Memory B cell (primary cell): ENCODE measurements around the gene SLC9B1.
A peak's percentile ranks its signal among the peaks of the same experiment; 100 is the strongest.
"Not testable (repeated sequence)": the region's sequence is repeated elsewhere in the genome, so short reads cannot be mapped to it uniquely, and the experiment has no call there.

Experiments
- ATAC-seq: fragments of 150-1000 bp; cut with Tn5 transposase; 2 replicates; pipeline ENCODE4 v1.10.0; 2021; ENCODE audit warnings: low read depth, mild to moderate bottlenecking, moderate library complexity
- DNase-seq, 2 donors: peaks; one replicate each; pipeline ENCODE4 v3.0.0; 2022; ENCODE audit warnings: low spot score in 2 of 2
- H3K27ac Mint-ChIP-seq: one replicate; pipeline ENCODE4 v1.8.0; 2022; ENCODE audit warnings: mild to moderate bottlenecking, moderate library complexity, mixed read lengths
- H3K27me3 Mint-ChIP-seq: one replicate; pipeline ENCODE4 v1.8.0; 2022; ENCODE audit warnings: mixed read lengths
- H3K36me3 Mint-ChIP-seq: one replicate; pipeline ENCODE4 v1.8.0; 2022; ENCODE audit warnings: mild to moderate bottlenecking, mixed read lengths
- H3K4me1 Mint-ChIP-seq: one replicate; pipeline ENCODE4 v1.8.0; 2022; ENCODE audit warnings: mixed read lengths
- H3K4me3 Mint-ChIP-seq: one replicate; pipeline ENCODE4 v1.8.0; 2022; ENCODE audit warnings: mild to moderate bottlenecking, moderate library complexity, mixed read lengths
- H3K9me3 Mint-ChIP-seq: one replicate; pipeline ENCODE4 v1.8.0; 2022; ENCODE audit warnings: mixed read lengths

SLC9B1 gene

GRCh38 chr4:102878901-102879300, 140.6 kb downstream of the SLC9B1 start:
- H3K4me3 Mint-ChIP-seq: no peak overlapping the region
- H3K27me3 Mint-ChIP-seq: no peaks in the 10 kb centered on the region
- H3K36me3 Mint-ChIP-seq: peaks cover 29% of the 10 kb centered on the region
- ATAC-seq: no peak
- peaks cover 3% of the 10 kb centered on the region for H3K9me3 Mint-ChIP-seq
- no peak for DNase-seq
- H3K4me1 Mint-ChIP-seq: peaks cover 7% of the 10 kb centered on the region
- H3K27ac Mint-ChIP-seq: no peak overlapping the region

GRCh38 chr4:102878349-102878748, 141.2 kb downstream of the SLC9B1 start:
- not testable (repeated sequence) for DNase-seq, H3K27ac Mint-ChIP-seq, H3K27me3 Mint-ChIP-seq, H3K4me1 Mint-ChIP-seq, H3K4me3 Mint-ChIP-seq, H3K9me3 Mint-ChIP-seq, ATAC-seq
- H3K36me3 Mint-ChIP-seq: peaks cover 29% of the 10 kb centered on the region

GRCh38 chr4:102877477-102878106, 141.9 kb downstream of the SLC9B1 start:
- not testable (repeated sequence) for H3K27me3 Mint-ChIP-seq, H3K9me3 Mint-ChIP-seq, ATAC-seq, H3K4me3 Mint-ChIP-seq, H3K27ac Mint-ChIP-seq, DNase-seq
- peaks cover 15% of the 10 kb centered on the region for H3K4me1 Mint-ChIP-seq
- peaks cover 29% of the 10 kb centered on the region for H3K36me3 Mint-ChIP-seq

GRCh38 chr4:102871772-102872171, 147.7 kb downstream of the SLC9B1 start:
- DNase-seq (no peak), ATAC-seq (no peak)
- Mint-ChIP-seq H3K36me3 (peaks cover 22% of the 10 kb centered on the region), H3K27me3 (no peaks in the 10 kb centered on the region), H3K4me1 (peaks cover 24% of the 10 kb centered on the region), H3K27ac (no peak overlapping the region), H3K9me3 (no peaks in the 10 kb centered on the region), H3K4me3 (no peak overlapping the region)

- ATAC-seq (no peak), DNase-seq (no peak)
- no peaks in the 10 kb centered on the region for H3K9me3 Mint-ChIP-seq
- no peaks in the 10 kb centered on the region for H3K27me3 Mint-ChIP-seq
- H3K36me3 Mint-ChIP-seq: peaks cover 8% of the 10 kb centered on the region
- H3K27ac Mint-ChIP-seq: peak overlapping the region; percentile 100
- peaks cover 28% of the 10 kb centered on the region for H3K4me1 Mint-ChIP-seq
- peak overlapping the region; percentile 96 for H3K4me3 Mint-ChIP-seq
Observed at GRCh38 chr4:102869569-102870197, 149.8 kb downstream of the SLC9B1 start.

- Mint-ChIP-seq H3K27ac (peak within 1 kb of the TSS; percentile 100), H3K9me3 (no peaks in the 10 kb centered on the region), H3K27me3 (no peaks in the 10 kb centered on the region), H3K4me3 (peak within 1 kb of the TSS; percentile 96), H3K4me1 (peaks cover 26% of the 10 kb centered on the region), H3K36me3 (peaks cover 4% of the 10 kb centered on the region)
- peak; percentile 87 for DNase-seq
- ATAC-seq: peak; percentile 79
Observed at GRCh38 chr4:102868781-102869568, 150.5 kb downstream of the SLC9B1 start, which contains the start of gene CISD2. CISD2 (plus strand) TSS chr4:102868992; CDS start chr4:102869085, 93 bp downstream.

GRCh38 chr4:102868153-102868780, 151.2 kb downstream of the SLC9B1 start:
- ATAC-seq: no peak
- peak overlapping the region; percentile 100 for H3K27ac Mint-ChIP-seq
- peak in 1 of 2 donors; percentile 25 for DNase-seq
- peaks cover 22% of the 10 kb centered on the region for H3K4me1 Mint-ChIP-seq
- H3K9me3 Mint-ChIP-seq: no peaks in the 10 kb centered on the region
- H3K36me3 Mint-ChIP-seq: peaks cover 3% of the 10 kb centered on the region
- H3K27me3 Mint-ChIP-seq: no peaks in the 10 kb centered on the region
- peak overlapping the region; percentile 96 for H3K4me3 Mint-ChIP-seq

- H3K27ac Mint-ChIP-seq: peak overlapping the region; percentile 100
- DNase-seq (no peak), ATAC-seq (no peak)
- H3K9me3 Mint-ChIP-seq: no peaks in the 10 kb centered on the region
- H3K4me3 Mint-ChIP-seq: peak overlapping the region; percentile 96
- peaks cover 17% of the 10 kb centered on the region for H3K4me1 Mint-ChIP-seq
- no peaks in the 10 kb centered on the region for H3K27me3 Mint-ChIP-seq
- no peaks in the 10 kb centered on the region for H3K36me3 Mint-ChIP-seq
Observed at GRCh38 chr4:102867278-102868152, 152.0 kb downstream of the SLC9B1 start.

- not testable (repeated sequence) for H3K27ac Mint-ChIP-seq, ATAC-seq, H3K27me3 Mint-ChIP-seq, H3K36me3 Mint-ChIP-seq, H3K4me3 Mint-ChIP-seq, H3K9me3 Mint-ChIP-seq, DNase-seq
- H3K4me1 Mint-ChIP-seq: peaks cover 23% of the 10 kb centered on the region
Observed at GRCh38 chr4:102865327-102865726, 154.2 kb downstream of the SLC9B1 start.

- H3K4me1 Mint-ChIP-seq: peaks cover 13% of the 10 kb centered on the region
Observed at GRCh38 chr4:102862747-102863146, 156.8 kb downstream of the SLC9B1 start.

GRCh38 chr4:102862016-102862415, 157.5 kb downstream of the SLC9B1 start:
- no peaks in the 10 kb centered on the region for H3K27me3 Mint-ChIP-seq
- H3K36me3 Mint-ChIP-seq: peaks cover 8% of the 10 kb centered on the region
- no peak overlapping the region for H3K4me3 Mint-ChIP-seq
- peaks cover 13% of the 10 kb centered on the region for H3K4me1 Mint-ChIP-seq
- peaks cover 11% of the 10 kb centered on the region for H3K9me3 Mint-ChIP-seq
- no peak overlapping the region for H3K27ac Mint-ChIP-seq
- DNase-seq: no peak
- ATAC-seq: peak; percentile 80

More at GRCh38 chr4:102862747-102863146, 156.8 kb downstream of the SLC9B1 start:
- Mint-ChIP-seq H3K27ac (no peak overlapping the region), H3K9me3 (peaks cover 11% of the 10 kb centered on the region), H3K36me3 (peaks cover 8% of the 10 kb centered on the region), H3K4me3 (no peak overlapping the region), H3K27me3 (no peaks in the 10 kb centered on the region)
- no peak for ATAC-seq
- no peak for DNase-seq

GRCh38 chr4:102860611-102861324, 158.7 kb downstream of the SLC9B1 start:
- Mint-ChIP-seq H3K27me3 (no peaks in the 10 kb centered on the region), H3K4me3 (no peak overlapping the region), H3K4me1 (peaks cover 13% of the 10 kb centered on the region), H3K9me3 (peaks cover 11% of the 10 kb centered on the region), H3K36me3 (peaks cover 10% of the 10 kb centered on the region), H3K27ac (no peak overlapping the region)
- DNase-seq: no peak
- ATAC-seq: no peak
